ENCODE data around the gene GPRASP2.

DNA sequence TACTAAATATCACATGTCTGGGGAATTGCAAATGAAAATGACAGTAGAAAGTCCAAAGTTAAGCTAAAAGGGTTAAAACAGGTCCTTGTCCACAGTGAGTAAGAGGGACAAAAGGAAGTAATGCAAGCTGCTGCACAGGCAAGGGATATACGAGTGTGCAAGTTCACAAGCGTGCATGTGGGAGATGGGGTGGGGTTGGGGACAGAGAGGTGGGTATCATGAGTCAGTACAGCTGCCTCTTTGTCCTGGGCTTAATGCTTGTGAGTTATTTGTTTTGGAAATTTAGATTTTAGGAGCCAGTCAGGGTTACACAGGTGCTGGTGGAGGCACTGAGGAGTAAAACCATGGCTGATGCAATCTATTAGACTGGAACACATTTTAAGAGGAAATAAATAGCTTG, 3.3 kb upstream of the GPRASP2 start:
- no peak for TF ChIP-seq POLR2A (IDR thresholded peaks at IDR 0.05)
- TF ChIP-seq, protein P1, sequence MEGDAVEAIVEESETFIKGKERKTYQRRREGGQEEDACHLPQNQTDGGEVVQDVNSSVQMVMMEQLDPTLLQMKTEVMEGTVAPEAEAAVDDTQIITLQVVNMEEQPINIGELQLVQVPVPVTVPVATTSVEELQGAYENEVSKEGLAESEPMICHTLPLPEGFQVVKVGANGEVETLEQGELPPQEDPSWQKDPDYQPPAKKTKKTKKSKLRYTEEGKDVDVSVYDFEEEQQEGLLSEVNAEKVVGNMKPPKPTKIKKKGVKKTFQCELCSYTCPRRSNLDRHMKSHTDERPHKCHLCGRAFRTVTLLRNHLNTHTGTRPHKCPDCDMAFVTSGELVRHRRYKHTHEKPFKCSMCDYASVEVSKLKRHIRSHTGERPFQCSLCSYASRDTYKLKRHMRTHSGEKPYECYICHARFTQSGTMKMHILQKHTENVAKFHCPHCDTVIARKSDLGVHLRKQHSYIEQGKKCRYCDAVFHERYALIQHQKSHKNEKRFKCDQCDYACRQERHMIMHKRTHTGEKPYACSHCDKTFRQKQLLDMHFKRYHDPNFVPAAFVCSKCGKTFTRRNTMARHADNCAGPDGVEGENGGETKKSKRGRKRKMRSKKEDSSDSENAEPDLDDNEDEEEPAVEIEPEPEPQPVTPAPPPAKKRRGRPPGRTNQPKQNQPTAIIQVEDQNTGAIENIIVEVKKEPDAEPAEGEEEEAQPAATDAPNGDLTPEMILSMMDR (IDR thresholded peaks at IDR 0.05), result no peak
- TF ChIP-seq POLR2AphosphoS5 (IDR thresholded peaks at IDR 0.05; ENCODE audit: insufficient read depth in 1 of 2, low read depth in 1 of 2), result no peak

All from vagina (tissue), 2 donors.